GM12892 (cell line): Measurements from ENCODE around the gene VPS4B.

Experiments
- POLR2A ChIP-seq: IDR thresholded peaks from 2 replicates; pipeline ENCODE4 v1.6.1; 2011; ENCODE audit warnings: low read depth, low read length, control low read depth
- POLR2AphosphoS5 ChIP-seq: IDR thresholded peaks from 2 replicates; pipeline ENCODE4 v1.6.1; 2011; ENCODE audit warnings: low read depth, low read length, control low read depth
- TAF1 ChIP-seq: IDR thresholded peaks from 2 replicates; pipeline ENCODE4 v1.6.1; 2011; ENCODE audit warnings: low read depth, mild to moderate bottlenecking, control low read depth, low read length, borderline replicate concordance

GRCh38 chr18:63394954-63395353 is 27.3 kb downstream of the VPS4B start:
- no peak for TF ChIP-seq POLR2A
- TF ChIP-seq POLR2AphosphoS5: no peak
- no peak for TF ChIP-seq TAF1
